GM06990 (cell line): ENCODE results near the gene CORT.
"Not testable (repeated sequence)": the region's sequence is repeated elsewhere in the genome, so short reads cannot be mapped to it uniquely, and the experiment has no call there.

ENCODE experiments used
- DNase-seq: peaks from one replicate; pipeline ENCODE4 v3.0.0-alpha.2; 2011; ENCODE audit not compliant: insufficient read length; ENCODE audit errors: extremely low read depth
- H3K27me3 ChIP-seq: replicated peaks from 2 replicates; pipeline ENCODE4 v1.6.0; 2011; ENCODE audit warnings: low read length; ENCODE audit not compliant: control insufficient read depth, insufficient read depth
- H3K36me3 ChIP-seq: 2 replicates; pipeline ENCODE4 v1.5.1; 2011; ENCODE audit warnings: low read length; ENCODE audit not compliant: control insufficient read depth, insufficient read depth
- H3K4me3 ChIP-seq: replicated peaks from 2 replicates; pipeline ENCODE4 v1.5.1; 2011; ENCODE audit warnings: low read depth, mild to moderate bottlenecking, control low read depth, low read length
- CTCF ChIP-seq: IDR thresholded peaks from 2 replicates; pipeline ENCODE4 v1.5.1; 2011; ENCODE audit warnings: low read length, control low read depth, mild to moderate bottlenecking, inconsistent platforms; ENCODE audit not compliant: insufficient read depth, poor library complexity, severe bottlenecking

The CORT gene

GRCh38 chr1:10449751-10450150 is at the start of gene CORT:
Gene CORT (plus strand): TSS chr1:10450031. CDS start chr1:10450224, 193 bp downstream.
- Histone ChIP-seq H3K27me3 (no peaks in the 10 kb centered on the region), H3K36me3 (no peaks in the 10 kb centered on the region), H3K4me3 (no peak within 1 kb of the TSS)
- TF ChIP-seq CTCF, result no peak
- no peak for DNase-seq

- Histone ChIP-seq H3K4me3 (no peak overlapping the region), H3K27me3 (no peaks in the 10 kb centered on the region), H3K36me3 (peaks cover 11% of the 10 kb centered on the region)
- no peak for DNase-seq
- no peak for TF ChIP-seq CTCF
Measured at GRCh38 chr1:10401281-10401680, 48.5 kb upstream of the CORT start.

GRCh38 chr1:10402729-10403274 is 47.0 kb upstream of the CORT start:
- H3K27me3 ChIP-seq, result no peaks in the 10 kb centered on the region
- no peak for TF ChIP-seq CTCF
- no peak for DNase-seq
- peaks cover 17% of the 10 kb centered on the region for H3K36me3 ChIP-seq
- no peak overlapping the region for H3K4me3 ChIP-seq

- no peak for DNase-seq
- no peak for TF ChIP-seq CTCF
- peaks cover 39% of the 10 kb centered on the region for H3K36me3 ChIP-seq
- no peak overlapping the region for H3K4me3 ChIP-seq
- no peaks in the 10 kb centered on the region for H3K27me3 ChIP-seq
Measured at GRCh38 chr1:10407201-10407600, 42.6 kb upstream of the CORT start.

- DNase-seq, result no peak
- Histone ChIP-seq H3K4me3 (no peak overlapping the region), H3K36me3 (peaks cover 41% of the 10 kb centered on the region), H3K27me3 (no peaks in the 10 kb centered on the region)
- TF ChIP-seq CTCF, result no peak
Measured at GRCh38 chr1:10415211-10415930, 34.5 kb upstream of the CORT start.

GRCh38 chr1:10415967-10416366 is 33.9 kb upstream of the CORT start:
- H3K36me3 ChIP-seq, result peaks cover 40% of the 10 kb centered on the region
- not testable (repeated sequence) for DNase-seq, H3K4me3 ChIP-seq, H3K27me3 ChIP-seq

GRCh38 chr1:10418741-10419140 is 31.1 kb upstream of the CORT start:
- H3K36me3 ChIP-seq, result peaks cover 24% of the 10 kb centered on the region
- not testable (repeated sequence) for DNase-seq, H3K27me3 ChIP-seq, H3K4me3 ChIP-seq
